HG03064 (cell line): Measurements from ENCODE around the gene IZUMO4.

ENCODE experiments used
- ATAC-seq: cut with Tn5 transposase; IDR thresholded peaks from one replicate; pipeline ENCODE4 v1.9.1; 2021; ENCODE audit warnings: low read depth; ENCODE audit not compliant: unreplicated experiment

Gene IZUMO4

DNA sequence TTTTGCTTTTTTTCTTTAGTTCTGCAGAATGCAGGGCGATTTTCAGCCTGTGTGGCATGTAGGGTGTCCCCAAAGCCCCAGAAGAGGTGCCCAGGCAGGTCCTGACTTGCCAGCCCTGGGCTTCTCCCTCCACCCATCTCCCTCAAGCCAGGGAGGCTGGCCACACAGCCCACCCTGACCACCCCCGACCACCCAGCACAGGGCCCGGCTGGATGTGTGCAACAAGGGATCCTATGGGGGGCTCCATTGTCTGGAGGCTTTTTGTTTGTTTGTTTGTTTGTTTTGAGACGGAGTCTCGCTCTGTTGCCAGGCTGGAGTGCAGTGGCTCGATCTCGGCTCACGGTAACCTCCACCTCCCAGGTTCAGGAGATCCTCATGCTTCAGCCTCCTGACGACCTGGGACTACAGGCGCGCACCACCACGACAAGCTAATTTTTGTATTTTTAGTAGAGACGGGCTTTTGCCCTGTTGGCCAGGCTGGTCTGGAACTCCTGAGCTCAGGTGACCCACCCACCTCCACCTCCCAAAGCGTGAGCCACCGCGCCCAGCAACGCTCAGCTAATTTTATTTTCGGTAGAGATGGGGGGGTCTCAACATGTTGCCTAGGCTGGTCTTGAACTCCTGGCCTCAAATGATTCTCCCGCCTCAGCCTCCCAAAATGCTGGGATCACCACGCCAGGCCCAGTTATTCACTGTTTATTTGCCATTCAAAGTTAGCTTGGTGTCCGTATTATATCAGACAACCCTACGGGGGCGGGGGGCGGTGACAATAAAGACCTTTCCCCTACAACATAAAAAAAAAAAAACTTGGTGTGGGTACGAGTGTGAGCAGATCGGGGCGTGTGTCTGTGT lies 37.9 kb upstream of the IZUMO4 start:
- ATAC-seq, result no peak

DNA sequence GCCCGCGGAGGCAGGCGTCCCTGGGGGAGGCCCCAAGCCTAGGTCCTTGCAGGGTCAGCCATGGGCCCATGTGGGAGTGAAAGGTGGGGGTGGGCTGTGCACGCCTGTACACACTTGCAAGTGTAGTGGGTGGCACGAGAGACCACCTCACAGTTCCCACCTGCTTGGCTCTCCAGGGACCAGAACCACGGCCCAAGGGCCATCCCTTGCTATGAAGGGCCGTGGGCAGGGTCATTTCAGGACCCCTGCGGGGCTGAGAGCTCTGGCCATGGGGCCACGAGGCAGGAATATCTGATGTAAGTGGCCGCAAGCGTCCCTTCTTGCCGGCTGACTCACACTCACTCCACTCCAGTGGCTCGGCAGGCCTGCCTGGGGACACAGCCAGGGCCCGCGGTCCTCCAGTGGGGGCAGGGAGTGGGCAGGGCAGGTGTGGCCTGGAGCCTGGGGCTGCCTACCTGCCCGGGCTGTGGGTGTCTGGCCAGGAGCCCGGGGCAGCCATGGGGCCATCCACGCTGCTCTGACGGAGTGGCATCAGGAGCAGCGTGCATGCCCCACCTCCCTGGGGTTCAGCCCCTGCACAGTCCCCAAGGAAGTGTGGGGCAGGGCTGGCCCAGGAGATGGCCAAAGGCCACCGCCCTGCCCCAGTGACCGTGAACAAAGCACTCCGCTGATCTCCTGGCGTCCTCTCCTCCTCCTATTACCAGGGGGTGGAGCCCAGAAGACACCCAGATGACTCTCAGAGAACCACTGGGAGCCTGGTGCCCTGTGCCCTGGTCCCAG lies 37.1 kb upstream of the IZUMO4 start:
- ATAC-seq, result no peak

DNA sequence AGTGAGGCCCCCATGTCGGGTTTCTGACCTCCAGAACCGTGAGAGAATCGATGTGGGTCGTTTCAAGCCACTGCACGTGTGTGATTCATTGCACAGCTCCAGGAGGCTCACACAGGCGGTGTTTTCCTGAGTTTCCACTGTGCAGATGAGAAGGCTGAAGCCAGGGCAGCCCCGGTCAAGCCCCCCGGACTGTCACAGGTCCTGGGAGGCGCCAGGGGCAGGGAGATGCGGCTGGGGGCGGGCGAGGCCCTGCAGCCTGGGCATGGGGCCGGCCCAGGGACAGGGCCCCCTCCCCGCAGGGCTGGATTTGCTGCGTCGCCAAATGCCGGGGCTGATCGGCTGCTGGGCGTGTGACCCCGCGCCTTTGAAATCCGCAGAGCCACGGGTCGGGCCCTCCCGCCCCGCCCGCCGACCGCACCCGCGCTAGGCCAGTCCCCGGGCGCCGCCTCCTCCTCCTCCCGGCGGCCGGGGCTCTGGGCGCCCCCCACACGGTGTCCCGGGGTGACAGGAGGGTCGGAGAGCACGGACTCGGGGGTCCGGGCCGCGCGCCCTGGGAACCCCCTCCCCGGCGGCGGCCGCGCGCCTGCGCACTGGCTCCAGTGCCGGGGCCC lies 35.7 kb upstream of the IZUMO4 start:
- peak; percentile 20 for ATAC-seq

DNA sequence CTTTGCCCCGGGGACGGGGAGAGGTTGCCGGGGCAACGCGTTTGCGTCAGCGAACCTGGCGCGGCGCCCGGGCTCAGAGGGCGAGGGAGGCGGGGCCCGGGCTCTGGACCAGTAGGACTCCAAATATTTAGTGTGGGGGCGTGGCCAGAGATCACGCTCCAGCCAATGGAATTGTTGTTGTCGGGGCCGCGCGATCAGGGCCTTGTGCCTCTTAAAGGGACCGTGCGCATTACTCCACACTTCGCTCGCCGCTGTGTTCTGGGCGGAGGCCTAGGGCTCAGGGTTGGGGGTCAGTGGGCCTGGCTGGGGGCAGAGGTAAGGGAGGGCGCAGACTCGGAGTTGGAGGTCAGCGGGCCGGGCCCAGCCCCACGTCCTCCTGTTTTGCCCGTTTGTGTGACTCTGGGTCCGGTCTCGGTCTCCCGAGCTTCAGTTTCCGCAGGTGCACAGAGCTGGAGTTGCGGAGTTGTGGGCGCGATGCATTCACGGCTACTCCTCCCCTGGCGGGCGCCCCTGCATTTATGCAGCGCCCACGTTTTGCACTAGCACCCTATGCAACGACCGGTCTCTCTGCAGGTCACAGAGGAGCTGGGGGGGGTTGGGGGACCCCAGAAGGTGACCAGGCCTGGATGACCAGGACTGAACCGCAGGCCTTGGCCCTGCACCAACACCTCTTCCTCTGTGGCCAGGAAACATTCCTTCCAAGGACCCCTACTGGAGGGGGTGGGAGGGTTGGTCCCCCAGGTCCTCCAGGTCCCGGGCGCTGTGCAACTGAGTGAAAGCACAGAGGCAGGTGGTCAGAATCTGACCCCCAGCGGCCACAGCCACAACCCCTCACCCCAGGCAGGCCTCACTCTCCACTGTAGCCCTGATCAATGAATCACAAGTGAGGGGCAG lies 35.0 kb upstream of the IZUMO4 start:
- peak; percentile 45 for ATAC-seq

DNA sequence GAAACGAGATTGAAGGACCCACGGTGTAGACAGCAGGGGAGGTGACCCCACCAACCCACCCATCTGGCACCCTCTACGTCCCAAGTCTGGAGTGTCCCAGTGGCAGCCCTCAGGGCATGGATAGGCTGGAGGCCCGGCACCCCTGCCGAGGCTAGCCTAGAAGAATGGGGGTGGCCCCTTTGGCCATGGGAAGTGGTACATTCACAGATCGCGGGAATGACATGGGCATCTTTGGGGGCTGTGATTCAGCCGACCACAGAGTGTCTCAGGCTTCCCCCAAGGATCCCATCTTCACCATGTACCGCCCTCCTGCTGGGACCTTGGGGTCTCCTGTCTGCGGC lies 34.4 kb upstream of the IZUMO4 start:
- ATAC-seq, result no peak

DNA sequence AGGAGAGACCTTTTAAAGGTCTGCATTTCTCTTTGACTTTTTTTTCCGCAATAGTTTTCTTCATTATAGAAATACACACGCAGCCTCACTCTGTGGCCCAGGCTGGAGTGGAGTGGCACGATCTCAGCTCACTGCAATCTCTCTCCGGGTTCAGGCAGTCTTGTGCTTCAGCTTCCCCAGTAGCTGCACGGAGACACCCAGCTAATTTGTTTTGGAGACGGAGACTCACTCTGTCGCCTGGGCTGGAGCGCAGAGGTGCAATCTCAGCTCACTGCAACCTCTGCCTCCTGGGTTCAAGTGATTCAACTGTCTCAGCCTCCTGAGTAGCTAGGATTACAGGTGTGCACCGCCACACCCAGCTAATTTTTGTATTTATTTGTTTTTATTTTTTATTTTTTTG lies 33.9 kb upstream of the IZUMO4 start:
- ATAC-seq, result no peak

DNA sequence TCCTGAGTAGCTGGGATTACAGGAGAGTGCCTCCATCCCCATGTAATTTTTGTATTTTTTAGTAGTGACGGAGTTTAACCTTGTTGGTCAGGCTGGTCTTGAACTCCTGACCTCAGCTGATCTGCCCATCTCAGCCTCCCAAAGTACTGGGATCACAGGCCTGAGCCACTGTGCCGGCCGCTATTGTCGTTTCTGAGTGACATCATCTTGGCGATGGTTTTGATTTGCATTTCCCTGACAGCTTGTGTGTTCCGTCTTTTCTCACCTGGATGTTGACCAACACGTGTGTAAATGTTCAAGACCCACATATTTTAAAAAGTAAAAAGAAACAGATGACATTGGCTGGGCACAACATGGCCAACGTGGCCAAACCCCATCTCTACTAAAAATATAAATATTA lies 32.9 kb upstream of the IZUMO4 start:
- no peak for ATAC-seq

DNA sequence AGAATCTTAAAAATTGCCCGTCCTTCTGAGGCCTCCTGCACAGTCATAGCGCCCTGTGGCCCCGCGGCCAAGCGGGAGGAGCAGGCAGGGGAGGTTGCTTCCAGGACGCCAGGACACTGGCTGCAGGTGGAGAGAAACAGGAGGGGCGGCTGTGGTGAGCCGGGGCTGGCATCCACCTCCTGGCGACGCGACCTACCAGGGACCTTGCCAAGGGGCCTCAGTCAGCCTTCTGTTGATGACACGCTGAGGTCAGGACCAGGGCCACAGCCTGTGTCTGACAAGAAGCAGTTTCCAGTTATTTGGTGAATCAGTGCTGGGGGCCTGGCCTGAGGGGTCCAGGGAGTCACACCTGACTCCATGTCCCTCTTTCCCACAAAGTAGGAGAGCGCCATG lies 32.3 kb upstream of the IZUMO4 start:
- ATAC-seq, result no peak

DNA sequence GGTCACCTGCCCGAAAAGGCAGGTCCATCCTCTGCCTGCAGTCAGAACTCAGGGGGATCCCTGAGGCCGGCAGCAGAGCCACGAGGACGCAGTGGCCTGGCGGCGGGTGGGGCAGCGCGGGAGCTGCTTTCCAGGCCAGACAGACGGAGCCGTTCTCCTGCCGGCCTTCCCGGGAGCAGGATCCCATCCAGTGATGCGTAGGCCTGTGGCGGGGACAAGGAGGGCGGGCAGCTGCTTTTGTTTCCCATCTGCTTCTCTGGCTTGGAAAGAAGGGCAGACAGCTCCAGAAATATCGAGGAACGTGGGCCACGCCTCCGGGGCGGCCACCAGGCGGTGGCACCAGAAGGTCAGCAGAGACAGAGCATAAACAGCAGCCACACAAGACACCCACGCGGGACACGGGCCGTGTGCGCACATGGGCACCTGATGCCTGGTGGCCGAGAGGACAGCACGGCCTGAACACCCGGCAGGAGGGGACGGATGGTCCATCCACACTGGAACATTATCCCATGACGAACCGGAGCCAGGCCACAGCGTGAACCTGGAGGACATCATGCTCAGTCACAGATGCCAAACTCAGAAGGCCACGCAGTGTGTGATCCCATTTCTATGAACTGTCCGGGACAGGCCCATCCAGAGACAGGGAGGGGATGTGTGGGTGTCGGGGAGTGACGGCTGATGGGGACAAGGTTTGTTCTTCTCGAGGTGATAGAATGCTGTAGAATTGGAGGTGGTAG lies 31.8 kb upstream of the IZUMO4 start:
- no peak for ATAC-seq

DNA sequence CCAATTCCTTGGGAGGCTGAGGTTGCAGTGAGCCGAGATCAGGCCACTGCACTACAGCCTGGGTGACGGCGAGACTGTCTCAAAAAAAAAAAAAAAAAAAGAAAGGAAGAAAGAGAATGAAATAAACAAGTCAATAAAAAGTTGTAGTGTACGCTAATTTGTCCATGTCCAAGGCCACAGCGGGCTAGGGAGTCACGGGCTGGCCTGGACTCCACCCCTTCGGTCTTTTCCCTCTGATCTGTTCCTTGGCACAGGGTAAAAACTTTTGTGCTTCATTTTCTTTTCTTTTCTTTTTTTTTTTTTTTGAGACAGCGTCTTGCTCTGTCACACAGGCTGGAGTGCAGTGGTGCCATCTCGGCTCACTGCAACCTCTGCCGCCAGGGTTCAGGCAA lies 26.3 kb upstream of the IZUMO4 start:
- ATAC-seq, result no peak

DNA sequence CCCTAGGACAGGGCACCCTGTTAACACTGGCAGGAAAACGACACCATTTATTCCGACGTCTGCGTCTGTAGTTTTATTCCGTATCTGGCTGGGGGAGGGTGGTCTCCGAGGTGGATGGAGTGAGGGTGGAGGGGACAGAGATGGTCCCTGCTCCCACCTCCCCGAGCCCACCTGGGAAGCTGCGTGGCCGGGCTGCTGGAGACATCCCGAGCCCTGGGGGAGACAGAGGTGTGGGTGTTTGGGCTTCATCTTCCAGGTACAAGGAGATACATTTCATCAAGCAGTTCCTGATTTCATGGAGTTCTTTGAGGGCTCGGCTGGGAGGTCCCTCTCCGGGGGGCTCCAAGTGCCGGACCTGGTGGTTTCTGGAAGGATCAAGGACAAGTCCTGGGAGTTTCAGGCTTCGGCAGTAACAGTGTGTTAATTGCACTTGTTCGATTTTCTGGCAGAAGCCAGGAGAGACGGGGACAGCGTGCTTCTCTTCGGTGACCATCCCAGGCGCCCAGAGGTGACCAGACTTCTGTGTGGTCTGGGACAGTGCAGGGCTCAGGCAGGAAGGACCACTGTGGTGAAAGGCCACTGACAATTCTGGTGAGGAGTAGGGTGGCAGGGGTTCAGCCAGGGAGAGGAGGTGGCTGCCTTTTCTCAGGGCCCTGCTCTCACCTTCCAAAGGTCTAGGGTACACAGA lies 25.6 kb upstream of the IZUMO4 start:
- no peak for ATAC-seq

DNA sequence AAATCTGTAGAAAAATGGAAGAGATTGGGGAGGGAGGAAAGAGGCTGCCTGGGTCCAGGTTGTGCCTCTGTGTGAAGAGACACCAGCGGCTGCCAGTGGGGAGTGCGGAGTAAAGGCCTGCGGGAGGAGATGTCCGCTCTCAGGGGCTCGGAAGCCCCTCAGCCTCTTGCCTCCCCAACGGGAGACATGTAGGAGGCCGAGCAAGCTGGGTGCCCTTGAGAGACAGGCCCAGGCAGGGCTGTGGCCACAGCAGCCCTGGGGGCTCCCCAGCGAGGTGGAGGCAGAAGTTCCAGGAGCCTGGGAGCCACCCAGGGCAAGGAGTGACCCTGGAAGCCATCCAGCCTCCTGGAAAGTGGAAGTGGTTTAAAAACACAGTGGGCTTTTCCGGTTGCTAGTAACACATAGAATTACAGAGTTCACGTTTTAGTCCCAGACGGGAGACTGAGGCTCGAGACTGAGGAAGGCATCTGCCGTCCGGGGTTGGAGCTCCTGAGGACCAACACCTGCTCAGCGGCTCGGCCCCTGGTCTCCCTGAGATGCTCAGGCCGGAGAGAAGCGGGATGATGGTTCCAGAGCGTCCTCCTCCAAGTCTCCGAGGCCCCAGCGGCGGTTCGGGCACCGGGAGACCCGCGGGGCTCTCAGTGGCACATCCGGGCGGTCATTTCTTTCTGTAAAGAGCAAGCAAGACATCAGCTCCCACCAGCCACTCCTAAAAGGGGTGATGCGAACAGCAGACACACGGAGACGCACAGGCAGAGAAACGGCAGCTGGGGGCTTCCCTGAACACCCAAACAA lies 23.8 kb upstream of the IZUMO4 start:
- ATAC-seq, result no peak

DNA sequence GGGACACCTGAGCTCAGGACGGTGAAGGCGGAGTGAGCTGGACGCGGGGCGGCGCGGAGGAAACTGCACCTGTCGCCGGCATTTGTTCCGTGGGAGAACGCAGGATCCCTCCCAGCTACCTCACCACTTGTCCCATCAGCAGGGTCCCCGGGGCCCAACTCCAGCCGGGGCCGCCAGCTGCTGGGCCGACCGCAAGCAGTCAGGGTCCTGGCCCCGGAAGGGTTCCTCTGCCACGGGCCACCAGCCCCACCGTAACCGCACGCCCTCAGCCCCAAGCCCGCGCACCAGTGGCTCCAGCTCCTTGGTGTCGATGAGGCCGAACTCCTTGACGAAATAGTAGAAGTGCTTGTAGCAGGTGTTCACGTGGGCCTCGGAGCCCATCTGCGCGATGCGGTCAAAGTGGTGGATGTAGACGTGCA lies 20.2 kb upstream of the IZUMO4 start:
- no peak for ATAC-seq

DNA sequence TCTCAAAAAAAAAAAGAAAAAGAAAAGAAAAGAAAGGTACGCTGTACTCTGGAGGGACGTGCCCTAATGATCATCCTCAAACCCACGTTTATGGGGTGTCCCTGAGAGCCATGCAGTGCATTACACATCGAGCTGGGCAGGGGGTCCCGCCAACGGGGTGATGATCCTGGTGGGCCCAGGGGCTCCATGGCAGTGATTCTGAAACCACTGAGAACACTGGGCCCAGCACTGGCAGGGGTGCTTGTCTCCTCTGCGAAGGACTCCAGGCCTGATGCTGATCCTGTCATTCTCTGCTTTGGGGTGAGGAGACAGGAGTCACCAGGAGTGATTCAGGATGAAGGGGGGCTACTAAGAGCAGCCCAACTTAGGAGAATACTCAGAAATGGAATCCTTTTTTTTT lies 19.3 kb upstream of the IZUMO4 start:
- no peak for ATAC-seq

DNA sequence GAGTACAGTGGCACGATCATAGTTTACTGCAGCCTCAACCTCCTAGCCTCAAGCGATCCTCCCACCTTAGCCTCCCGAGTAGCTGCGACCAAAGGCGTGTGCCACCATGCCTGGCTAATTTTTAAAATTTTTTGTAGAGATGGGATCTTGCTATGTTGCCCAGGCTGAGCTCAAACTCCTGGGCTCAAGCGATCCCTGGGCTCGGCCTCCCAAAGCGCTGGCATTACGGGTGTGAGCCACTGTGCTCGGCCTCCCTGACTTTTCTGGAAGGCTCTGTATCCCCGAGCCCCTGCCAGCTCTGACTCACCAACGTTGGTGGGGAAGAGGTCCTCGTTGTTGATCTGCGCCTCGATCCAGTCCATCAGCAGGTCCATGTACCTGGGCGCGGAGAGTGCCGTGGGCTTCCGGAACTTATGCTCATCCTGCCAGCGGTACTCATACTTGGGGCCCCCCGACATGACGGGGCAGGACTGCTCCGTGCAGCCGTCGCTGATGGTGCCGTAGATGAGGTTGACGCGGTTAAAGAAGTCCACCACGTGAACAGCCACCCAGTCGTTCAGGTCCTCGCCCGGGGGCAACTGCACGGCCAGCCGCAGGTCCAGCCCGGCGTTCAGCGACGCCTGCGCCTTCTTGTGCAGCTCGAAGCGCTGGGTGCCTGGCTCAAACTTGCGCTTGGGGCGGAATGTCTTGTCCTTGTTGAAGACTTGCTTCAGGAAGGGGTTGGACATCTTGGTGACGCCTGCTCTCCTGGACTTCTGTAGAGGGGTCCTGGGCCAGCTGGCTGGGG lies 18.7 kb upstream of the IZUMO4 start:
- no peak for ATAC-seq

DNA sequence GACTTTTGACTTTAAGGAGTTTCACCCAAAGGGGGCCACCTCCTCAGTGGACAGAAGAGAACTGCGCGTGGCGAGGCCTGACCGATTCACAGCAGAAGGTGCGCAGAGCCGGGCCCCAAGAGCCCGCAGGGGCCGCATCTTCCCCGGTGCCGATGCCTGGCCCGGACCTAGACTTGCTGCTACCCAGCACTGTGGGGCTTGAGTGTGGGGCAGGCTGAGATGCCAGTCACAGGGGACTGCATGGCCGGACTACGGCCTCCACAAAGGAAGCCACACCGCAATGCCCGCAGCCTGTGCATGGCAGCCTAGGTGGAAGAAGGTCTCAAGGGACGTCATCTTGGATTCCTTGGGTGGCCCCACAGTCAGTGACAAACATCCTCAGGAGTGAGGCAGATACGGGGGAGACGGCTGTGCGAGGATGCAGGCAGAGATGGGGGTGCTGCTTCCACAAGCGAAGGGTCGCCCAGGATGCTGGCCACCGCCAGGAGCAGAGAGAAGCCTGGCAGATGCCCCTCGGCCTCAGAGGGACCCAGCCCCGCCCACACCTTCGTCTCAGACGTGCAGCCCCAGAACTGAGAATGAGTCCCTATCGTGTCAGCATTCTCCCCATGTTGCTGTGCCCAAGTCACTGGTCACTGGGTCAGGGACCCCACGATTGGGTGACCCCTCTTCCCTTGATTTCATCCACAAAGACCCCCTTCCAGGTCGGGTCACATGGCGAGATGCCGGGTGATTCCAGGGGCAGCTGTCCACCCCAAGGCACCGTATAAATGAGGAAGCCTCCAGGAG lies 17.4 kb upstream of the IZUMO4 start:
- ATAC-seq, result no peak

DNA sequence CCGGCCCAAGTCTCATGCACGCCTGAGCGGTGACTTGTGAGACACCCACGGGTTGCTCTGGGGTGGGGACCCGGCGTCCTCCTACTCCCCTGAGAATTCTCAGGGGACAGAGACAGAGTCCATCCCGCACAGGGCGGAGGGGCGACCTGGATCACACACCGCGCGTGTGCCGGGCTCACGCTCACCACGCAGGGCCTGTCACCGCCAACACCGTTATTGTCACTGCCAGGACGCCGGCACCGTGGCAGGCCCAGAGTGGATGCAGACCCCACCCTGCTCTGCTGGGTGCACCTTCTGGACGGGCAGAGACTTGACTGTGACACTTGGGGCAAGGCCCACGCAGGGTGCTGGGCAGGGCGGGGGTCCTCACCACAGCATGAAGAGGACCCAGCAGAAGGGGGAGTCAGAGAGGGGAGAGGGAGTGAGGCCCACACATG lies 16.8 kb upstream of the IZUMO4 start:
- ATAC-seq, result no peak
